NCI-H1092 treated with DMSO at 0.1 percent for 48 hours (cell line): ENCODE results near the gene NPAS2.

Experiments used
- DNase-seq: peaks from one replicate; lab custom pipeline; 2025; lab: John Stamatoyannopoulos, UW

The NPAS2 gene

GRCh38 chr2:100969998-100970397 lies 150.1 kb downstream of the NPAS2 start:
- DNase-seq, result no peak

- DNase-seq, result no peak
Measured at GRCh38 chr2:100971221-100971620, 151.3 kb downstream of the NPAS2 start.

- no peak for DNase-seq
Measured at GRCh38 chr2:100972452-100972851, 152.5 kb downstream of the NPAS2 start.

GRCh38 chr2:100974712-100975520 lies 155.0 kb downstream of the NPAS2 start:
- DNase-seq, result no peak

GRCh38 chr2:100975521-100975785 lies 155.5 kb downstream of the NPAS2 start:
- DNase-seq, result no peak

GRCh38 chr2:100976061-100976460 lies 156.1 kb downstream of the NPAS2 start:
- no peak for DNase-seq

GRCh38 chr2:100976645-100977391 lies 156.9 kb downstream of the NPAS2 start:
- DNase-seq, result no peak

- DNase-seq, result no peak
Measured at GRCh38 chr2:100977511-100977910, 157.6 kb downstream of the NPAS2 start.

- no peak for DNase-seq
Measured at GRCh38 chr2:100978582-100979191, 158.7 kb downstream of the NPAS2 start.

GRCh38 chr2:100980046-100980445 lies 160.1 kb downstream of the NPAS2 start:
- DNase-seq, result no peak

GRCh38 chr2:100981011-100981410 lies 161.1 kb downstream of the NPAS2 start:
- DNase-seq, result no peak

GRCh38 chr2:100982431-100982861 lies 162.5 kb downstream of the NPAS2 start:
- no peak for DNase-seq

GRCh38 chr2:100983201-100983600 lies 163.3 kb downstream of the NPAS2 start:
- DNase-seq, result no peak

- DNase-seq, result no peak
Measured at GRCh38 chr2:100983684-100984310, 163.9 kb downstream of the NPAS2 start.

GRCh38 chr2:100984892-100985307 lies 165.0 kb downstream of the NPAS2 start:
- DNase-seq, result peak; percentile 29

GRCh38 chr2:100986157-100986556 lies 166.2 kb downstream of the NPAS2 start:
- no peak for DNase-seq

- no peak for DNase-seq
Measured at GRCh38 chr2:100987536-100987935, 167.6 kb downstream of the NPAS2 start.

- DNase-seq, result no peak
Measured at GRCh38 chr2:100987974-100988373, 168.0 kb downstream of the NPAS2 start.

- no peak for DNase-seq
Measured at GRCh38 chr2:100988630-100989417, 168.9 kb downstream of the NPAS2 start.

- no peak for DNase-seq
Measured at GRCh38 chr2:100989666-100990065, 169.7 kb downstream of the NPAS2 start.

GRCh38 chr2:100990166-100990565 lies 170.2 kb downstream of the NPAS2 start:
- no peak for DNase-seq
